GM20000 (cell line): Measurements from ENCODE around the gene SOD1.

Source experiments
- DNase-seq: peaks from one replicate; pipeline ENCODE4 v3.0.0; 2012; ENCODE audit warnings: low spot score
- CTCF ChIP-seq: IDR thresholded peaks from 2 replicates; pipeline ENCODE4 v1.5.1; 2012; ENCODE audit warnings: mild to moderate bottlenecking, control low read depth; ENCODE audit errors: extremely low read depth, missing control alignments

SOD1 gene

GRCh38 chr21:31714741-31715365 is 55.4 kb downstream of the SOD1 start:
- TF ChIP-seq CTCF, result no peak

GRCh38 chr21:31716106-31716505 is 56.6 kb downstream of the SOD1 start:
- no peak for DNase-seq
- TF ChIP-seq CTCF, result no peak

More at GRCh38 chr21:31714741-31715365, 55.4 kb downstream of the SOD1 start:
- DNase-seq, result no peak
